ENCODE measurements around the gene CARD9. TPM values are rescaled to one million over a fixed set of nuclear protein-coding genes. Genes with fewer than 3 reads are reported as not detected.

Gene CARD9
- total and polyA plus RNA-seq, 2 donors (not counting 1 experiment from before 2014, with no cell fraction given) = 0.69 to 3.3 TPM

GRCh38 chr9:136375096-136375495 lies 1.6 kb upstream of the CARD9 start:
- H3K27ac ChIP-seq (ENCODE audit: insufficient read depth, low read length) = no peak overlapping the region
- no peak for TF ChIP-seq CTCF (conservative IDR thresholded peaks at IDR 0.05 in 1 of 2, IDR thresholded peaks at IDR 0.05 in 1 of 2; ENCODE audit: low read depth in 1 of 2, low read length in 2 of 2)

GRCh38 chr9:136374183-136374575 lies 710 bp upstream of the CARD9 start:
- Histone ChIP-seq H3K36me3 (ENCODE audit: control insufficient read depth, insufficient read depth, low read length) (peaks cover 9% of the 10 kb centered on the region), H3K9ac (ENCODE audit: insufficient read depth, low read length) (no peak overlapping the region), H3K4me3 (replicated peaks in 1 of 4; ENCODE audit: control extremely low read depth in 1 of 4, insufficient read depth in 1 of 4, low read depth in 3 of 4, low read length in 4 of 4) (no peak overlapping the region), H3K4me1 (ENCODE audit: control insufficient read depth, extremely low read depth, insufficient read depth, low read length) (peaks cover 18% of the 10 kb centered on the region), H3K79me2 (ENCODE audit: control insufficient read depth, insufficient read depth, low read length) (no peaks in the 10 kb centered on the region), H4K20me1 (ENCODE audit: control insufficient read depth, extremely low read depth, insufficient read depth, low read length) (no peaks in the 10 kb centered on the region), H3K27ac (ENCODE audit: insufficient read depth, low read length) (no peak overlapping the region), H3K9me3 (ENCODE audit: control insufficient read depth, insufficient read depth, low read depth, low read length) (no peaks in the 10 kb centered on the region), H2AFZ (ENCODE audit: low read length) (no peak overlapping the region), H3K27me3 (ENCODE audit: control insufficient read depth, insufficient read depth, low read length) (no peaks in the 10 kb centered on the region), H3K4me2 (ENCODE audit: extremely low read depth, insufficient read depth, low read length) (no peak overlapping the region)
- TF ChIP-seq EZH2 (IDR thresholded peaks at IDR 0.05; ENCODE audit: low read length, missing control alignments) (no peak), CTCF (conservative IDR thresholded peaks at IDR 0.05 in 1 of 2, IDR thresholded peaks at IDR 0.05 in 1 of 2; ENCODE audit: low read depth in 1 of 2, low read length in 2 of 2) (no peak)
- DNase-seq (ENCODE audit: low read depth in 2 of 2) = no peak

More at GRCh38 chr9:136375096-136375495, 1.6 kb upstream of the CARD9 start:
- Histone ChIP-seq H3K4me3 (replicated peaks in 1 of 4; ENCODE audit: control extremely low read depth in 1 of 4, insufficient read depth in 1 of 4, low read depth in 3 of 4, low read length in 4 of 4) (no peak overlapping the region), H3K9ac (ENCODE audit: insufficient read depth, low read length) (no peak overlapping the region), H3K4me1 (ENCODE audit: control insufficient read depth, extremely low read depth, insufficient read depth, low read length) (peaks cover 18% of the 10 kb centered on the region), H3K9me3 (ENCODE audit: control insufficient read depth, insufficient read depth, low read depth, low read length) (no peaks in the 10 kb centered on the region), H3K36me3 (ENCODE audit: control insufficient read depth, insufficient read depth, low read length) (peaks cover 11% of the 10 kb centered on the region), H4K20me1 (ENCODE audit: control insufficient read depth, extremely low read depth, insufficient read depth, low read length) (no peaks in the 10 kb centered on the region), H3K4me2 (ENCODE audit: extremely low read depth, insufficient read depth, low read length) (no peak overlapping the region), H3K27me3 (ENCODE audit: control insufficient read depth, insufficient read depth, low read length) (no peaks in the 10 kb centered on the region), H2AFZ (ENCODE audit: low read length) (no peak overlapping the region), H3K79me2 (ENCODE audit: control insufficient read depth, insufficient read depth, low read length) (no peaks in the 10 kb centered on the region)
- DNase-seq (ENCODE audit: low read depth in 2 of 2) = no peak

GRCh38 chr9:136372561-136373299 lies 739 bp downstream of the CARD9 start:
- H3K9me3 ChIP-seq (ENCODE audit: control insufficient read depth, insufficient read depth, low read depth, low read length) = no peaks in the 10 kb centered on the region
- no peaks in the 10 kb centered on the region for H3K79me2 ChIP-seq (ENCODE audit: control insufficient read depth, insufficient read depth, low read length)
- peak; percentile 75 to 87 for DNase-seq (ENCODE audit: low read depth in 2 of 2)
- peak; percentile 22 to 46 for TF ChIP-seq CTCF (conservative IDR thresholded peaks at IDR 0.05 in 1 of 2, IDR thresholded peaks at IDR 0.05 in 1 of 2; ENCODE audit: low read depth in 1 of 2, low read length in 2 of 2)
- no peak for TF ChIP-seq EZH2 (IDR thresholded peaks at IDR 0.05; ENCODE audit: low read length, missing control alignments)
- peak overlapping the region; percentile 48 for H3K9ac ChIP-seq (ENCODE audit: insufficient read depth, low read length)
- peaks cover 18% of the 10 kb centered on the region for H3K4me1 ChIP-seq (ENCODE audit: control insufficient read depth, extremely low read depth, insufficient read depth, low read length)
- no peaks in the 10 kb centered on the region for H4K20me1 ChIP-seq (ENCODE audit: control insufficient read depth, extremely low read depth, insufficient read depth, low read length)
- peaks cover 7% of the 10 kb centered on the region for H3K36me3 ChIP-seq (ENCODE audit: control insufficient read depth, insufficient read depth, low read length)
- peak overlapping the region; percentile 30 for H3K27ac ChIP-seq (ENCODE audit: insufficient read depth, low read length)
- H3K4me2 ChIP-seq (ENCODE audit: extremely low read depth, insufficient read depth, low read length) = peak overlapping the region; percentile 48
- H3K4me3 ChIP-seq (replicated peaks in 1 of 4; ENCODE audit: control extremely low read depth in 1 of 4, insufficient read depth in 1 of 4, low read depth in 3 of 4, low read length in 4 of 4) = no peak overlapping the region
- H3K27me3 ChIP-seq (ENCODE audit: control insufficient read depth, insufficient read depth, low read length) = no peaks in the 10 kb centered on the region
- peak overlapping the region; percentile 54 for H2AFZ ChIP-seq (ENCODE audit: low read length)

All from fibroblast of lung (primary cell).